Measurements from ENCODE around the gene ARL6IP4.

ARL6IP4 gene

GRCh38 chr12:122979001-122979907 is 1.2 kb upstream of the ARL6IP4 start:
- no peaks in the 10 kb centered on the region for H3K36me3 ChIP-seq (ENCODE audit: low read length)
- no peaks in the 10 kb centered on the region for H3K9me3 ChIP-seq (ENCODE audit: insufficient read depth, low read length)
- no peaks in the 10 kb centered on the region for H4K20me1 ChIP-seq (ENCODE audit: low read depth, low read length)
- no peak overlapping the region for H3K27ac ChIP-seq (ENCODE audit: low read depth, low read length)
- peak overlapping the region; percentile 96 for H3K9ac ChIP-seq (ENCODE audit: low read length)
- H3K9me2 ChIP-seq (replicated peaks; ENCODE audit: insufficient read depth, low read length) = no peaks in the 10 kb centered on the region
- peak overlapping the region; percentile 75 for H3K4me2 ChIP-seq (ENCODE audit: low read depth, low read length, poor library complexity, severe bottlenecking)
- H3F3A ChIP-seq (ENCODE audit: insufficient read depth) = peaks cover 6% of the 10 kb centered on the region; the same call in 1 of the 2 replicates
- H3K79me2 ChIP-seq (ENCODE audit: insufficient read depth, low read length) = peaks cover 15% of the 10 kb centered on the region; the same call in 1 of the 2 replicates
- no peak for TF ChIP-seq EZH2phosphoT487 (conservative IDR thresholded peaks at IDR 0.05; ENCODE audit: low read length)
- TF ChIP-seq CTCF (IDR thresholded peaks at IDR 0.05; ENCODE audit: insufficient read depth, low read length, poor library complexity, severe bottlenecking) = no peak
- H3K27me3 ChIP-seq (ENCODE audit: low read length) = no peaks in the 10 kb centered on the region
- H2AFZ ChIP-seq (ENCODE audit: low read depth, low read length, severe bottlenecking) = peak overlapping the region; percentile 61
- H3K4me3 ChIP-seq (ENCODE audit: insufficient read depth, low read length, poor library complexity, severe bottlenecking) = peak overlapping the region; percentile 94

- Histone ChIP-seq H3K36me3 (ENCODE audit: low read length) (no peaks in the 10 kb centered on the region), H3K27ac (ENCODE audit: low read depth, low read length) (peak overlapping the region; percentile 58)
These were observed 636 bp upstream of the ARL6IP4 start for GRCh38 chr12:122979908-122980182.

GRCh38 chr12:122981036-122981471 is 573 bp downstream of the ARL6IP4 start:
- no peaks in the 10 kb centered on the region for H3K36me3 ChIP-seq (ENCODE audit: low read length)
- no peaks in the 10 kb centered on the region for H3K27me3 ChIP-seq (ENCODE audit: low read length)
- TF ChIP-seq EZH2phosphoT487 (conservative IDR thresholded peaks at IDR 0.05; ENCODE audit: low read length) = no peak
- TF ChIP-seq CTCF (IDR thresholded peaks at IDR 0.05; ENCODE audit: insufficient read depth, low read length, poor library complexity, severe bottlenecking) = no peak
- H4K20me1 ChIP-seq (ENCODE audit: low read depth, low read length) = no peaks in the 10 kb centered on the region
- peaks cover 10% of the 10 kb centered on the region; the same call in 1 of the 2 replicates for H3F3A ChIP-seq (ENCODE audit: insufficient read depth)
- no peaks in the 10 kb centered on the region for H3K9me3 ChIP-seq (ENCODE audit: insufficient read depth, low read length)
- H3K9me2 ChIP-seq (replicated peaks; ENCODE audit: insufficient read depth, low read length) = no peaks in the 10 kb centered on the region
- peak overlapping the region; percentile 96 for H3K9ac ChIP-seq (ENCODE audit: low read length)
- H2AFZ ChIP-seq (ENCODE audit: low read depth, low read length, severe bottlenecking) = peak overlapping the region; percentile 61
- peaks cover 8% of the 10 kb centered on the region; the same call in 1 of the 2 replicates for H3K79me2 ChIP-seq (ENCODE audit: insufficient read depth, low read length)
- peak overlapping the region; percentile 94 for H3K4me3 ChIP-seq (ENCODE audit: insufficient read depth, low read length, poor library complexity, severe bottlenecking)
- H3K27ac ChIP-seq (ENCODE audit: low read depth, low read length) = peak overlapping the region; percentile 58
- peak overlapping the region; percentile 75 for H3K4me2 ChIP-seq (ENCODE audit: low read depth, low read length, poor library complexity, severe bottlenecking)

More at GRCh38 chr12:122979908-122980182, 636 bp upstream of the ARL6IP4 start:
- H3K9ac ChIP-seq (ENCODE audit: low read length) = peak overlapping the region; percentile 96
- H4K20me1 ChIP-seq (ENCODE audit: low read depth, low read length) = no peaks in the 10 kb centered on the region
- peaks cover 15% of the 10 kb centered on the region; the same call in 1 of the 2 replicates for H3K79me2 ChIP-seq (ENCODE audit: insufficient read depth, low read length)
- peaks cover 8% of the 10 kb centered on the region; the same call in 1 of the 2 replicates for H3F3A ChIP-seq (ENCODE audit: insufficient read depth)
- TF ChIP-seq CTCF (IDR thresholded peaks at IDR 0.05; ENCODE audit: insufficient read depth, low read length, poor library complexity, severe bottlenecking) (no peak), EZH2phosphoT487 (conservative IDR thresholded peaks at IDR 0.05; ENCODE audit: low read length) (no peak)
- no peaks in the 10 kb centered on the region for H3K9me2 ChIP-seq (replicated peaks; ENCODE audit: insufficient read depth, low read length)
- H3K4me2 ChIP-seq (ENCODE audit: low read depth, low read length, poor library complexity, severe bottlenecking) = peak overlapping the region; percentile 75
- no peaks in the 10 kb centered on the region for H3K27me3 ChIP-seq (ENCODE audit: low read length)
- H3K9me3 ChIP-seq (ENCODE audit: insufficient read depth, low read length) = no peaks in the 10 kb centered on the region
- H3K4me3 ChIP-seq (ENCODE audit: insufficient read depth, low read length, poor library complexity, severe bottlenecking) = peak overlapping the region; percentile 94
- peak overlapping the region; percentile 61 for H2AFZ ChIP-seq (ENCODE audit: low read depth, low read length, severe bottlenecking)
